GM23338 (cell line): ENCODE results near the gene BCKDHA. TPM values are rescaled to one million over a fixed set of nuclear protein-coding genes. Genes with fewer than 3 reads are reported as not detected.

Source experiments
- ATAC-seq: fragments of 200-7000 bp; cut with Tn5 transposase; 3 replicates; pipeline ENCODE4 v1.9.1; 2020
- DNase-seq: peaks from one replicate; pipeline ENCODE4 v3.0.0-alpha.2; 2015; ENCODE audit warnings: low spot score
- H2AFZ ChIP-seq: fragments of 200-600 bp; sonication (generic); 2 replicates; pipeline ENCODE4 v1.8.0; 2016; ENCODE audit warnings: antibody characterized with exemption, mild to moderate bottlenecking, moderate library complexity
- H3F3A ChIP-seq: fragments of 200-600 bp; sonication (generic); replicated peaks from 2 replicates; pipeline ENCODE4 v1.8.0; 2017; ENCODE audit warnings: antibody characterized with exemption, mixed run types, low read depth
- H3K27ac ChIP-seq: fragments of 200-600 bp; sonication (generic); 2 replicates; pipeline ENCODE4 v1.6.1; 2016; ENCODE audit warnings: low read depth
- H3K27me3 ChIP-seq: fragments of 200-600 bp; sonication (generic); 2 replicates; pipeline ENCODE4 v1.8.0; 2016; ENCODE audit warnings: mild to moderate bottlenecking, mixed run types, moderate library complexity; ENCODE audit not compliant: insufficient read depth
- H3K36me3 ChIP-seq: fragments of 200-600 bp; sonication (generic); 2 replicates; pipeline ENCODE4 v1.8.0; 2016; ENCODE audit warnings: mild to moderate bottlenecking; ENCODE audit not compliant: insufficient read depth
- H3K4me1 ChIP-seq: fragments of 200-600 bp; sonication (generic); 2 replicates; pipeline ENCODE4 v1.8.0; 2016; ENCODE audit warnings: mild to moderate bottlenecking, moderate library complexity; ENCODE audit not compliant: insufficient read depth
- H3K4me2 ChIP-seq: fragments of 200-600 bp; sonication (generic); 2 replicates; pipeline ENCODE4 v1.7.1; 2017; ENCODE audit warnings: mixed run types
- H3K4me3 ChIP-seq: fragments of 200-600 bp; sonication (generic); 2 replicates; pipeline ENCODE4 v1.6.1; 2016; ENCODE audit warnings: mixed run types
- H3K79me2 ChIP-seq: fragments of 200-600 bp; sonication (generic); replicated peaks from 2 replicates; pipeline ENCODE4 v1.8.0; 2017; ENCODE audit warnings: mild to moderate bottlenecking; ENCODE audit not compliant: insufficient read depth
- H3K9me2 ChIP-seq: fragments of 200-600 bp; sonication (generic); 2 replicates; pipeline ENCODE4 v1.8.0; 2017; ENCODE audit not compliant: insufficient read depth
- H4K20me1 ChIP-seq: fragments of 200-600 bp; sonication (generic); replicated peaks from 2 replicates; pipeline ENCODE4 v1.8.0; 2017; ENCODE audit warnings: mild to moderate bottlenecking; ENCODE audit not compliant: insufficient read depth
- H3K27ac Mint-ChIP-seq: 2 replicates; pipeline ENCODE4 v1.8.0; 2020; ENCODE audit warnings: inconsistent platforms, mild to moderate bottlenecking, moderate library complexity, mixed read lengths
- H3K27me3 Mint-ChIP-seq: 3 replicates; pipeline ENCODE4 v1.8.0; 2022; ENCODE audit warnings: low read depth, mild to moderate bottlenecking, moderate library complexity, mixed read lengths, inconsistent platforms; ENCODE audit not compliant: insufficient read depth, poor library complexity
- H3K36me3 Mint-ChIP-seq: 3 replicates; pipeline ENCODE4 v1.8.0; 2021; ENCODE audit warnings: low read depth, mild to moderate bottlenecking, inconsistent platforms, moderate library complexity, mixed read lengths
- H3K4me1 Mint-ChIP-seq: 3 replicates; pipeline ENCODE4 v1.8.0; 2020; ENCODE audit warnings: mild to moderate bottlenecking, inconsistent platforms, mixed read lengths
- H3K4me3 Mint-ChIP-seq: 3 replicates; pipeline ENCODE4 v1.8.0; 2021; ENCODE audit warnings: moderate library complexity, mild to moderate bottlenecking, inconsistent platforms, mixed read lengths
- H3K9me3 Mint-ChIP-seq: 3 replicates; pipeline ENCODE4 v1.8.0; 2020; ENCODE audit warnings: moderate library complexity, mild to moderate bottlenecking, inconsistent platforms, mixed read lengths
- EZH2 ChIP-seq: fragments of 200-600 bp; sonication (generic); IDR thresholded peaks from one replicate; pipeline ENCODE4 v1.8.0; 2017; ENCODE audit warnings: antibody characterized with exemption, mild to moderate bottlenecking, low read depth; ENCODE audit not compliant: unreplicated experiment
- EZH2phosphoT487 ChIP-seq: fragments of 200-600 bp; sonication (generic); IDR thresholded peaks from one replicate; pipeline ENCODE4 v1.8.1; 2018; ENCODE audit warnings: antibody characterized with exemption; ENCODE audit not compliant: unreplicated experiment
- JUNB ChIP-seq: IDR thresholded peaks from one replicate; pipeline ENCODE4 v1.6.1; 2016; ENCODE audit warnings: antibody characterized with exemption; ENCODE audit not compliant: unreplicated experiment
- NANOG ChIP-seq: IDR thresholded peaks from 2 replicates; pipeline ENCODE4 v1.6.1; 2016; ENCODE audit warnings: antibody characterized with exemption, borderline replicate concordance
- POLR2AphosphoS5 ChIP-seq: IDR thresholded peaks from 2 replicates; pipeline ENCODE4 v1.6.1; 2016; ENCODE audit warnings: antibody characterized with exemption, low read depth
- STAT1 ChIP-seq: IDR thresholded peaks from one replicate; pipeline ENCODE4 v1.6.1; 2016; ENCODE audit warnings: antibody characterized with exemption; ENCODE audit not compliant: unreplicated experiment
- ZNF114 ChIP-seq: fragments of 250-450 bp; sonication (Bioruptor Pico); IDR thresholded peaks from 2 replicates; pipeline ENCODE4 v1.5.0; 2020; ENCODE audit warnings: mild to moderate bottlenecking, moderate library complexity
- ZNF331 ChIP-seq: fragments of 250-450 bp; sonication (Bioruptor Pico); IDR thresholded peaks from 2 replicates; pipeline ENCODE4 v1.5.0; 2020; ENCODE audit warnings: low read depth, mild to moderate bottlenecking, moderate library complexity
- long read RNA-seq: library from polyadenylated mRNA; unstranded; transcript quantifications from one replicate; pipeline ENCODE4 v2.0.0, GENCODE V29; 2020; ENCODE audit not compliant: unreplicated experiment
- polyA plus RNA-seq: library from polyadenylated mRNA; unstranded; fragments of >200 nt; fragmentation: Nextera tagmentation; extraction: Ambion mirVana; gene quantifications from 2 replicates; pipeline ENCODE4 v1.2.1, GENCODE V29; 2016
- total RNA-seq: library from RNA; depleted of rRNA; stranded (reverse); fragments of >200 nt; shearing (Covaris generic); gene quantifications from 2 replicates; pipeline ENCODE4 v1.2.3, GENCODE V29; 2014; rRNA removed
- TF ChIP-seq, protein P1 (sequence below): fragments of 250-450 bp; sonication (Bioruptor Pico); IDR thresholded peaks from 2 replicates; pipeline ENCODE4 v1.5.0; 2020; ENCODE audit warnings: mild to moderate bottlenecking, moderate library complexity
- TF ChIP-seq, protein P2 (sequence below), 2 experiments: fragments of 200-600 bp in 1 of 2; sonication (generic) in 1 of 2; conservative IDR thresholded peaks; 2 replicates each; pipeline versions ENCODE4 v1.5.1 to v1.6.1; 2016 to 2017; ENCODE audit warnings: antibody characterized with exemption in 2 of 2, low read depth in 2 of 2, mild to moderate bottlenecking in 2 of 2, moderate library complexity in 1 of 2
- TF ChIP-seq, protein P3 (sequence below): IDR thresholded peaks from one replicate; pipeline ENCODE4 v1.6.1; 2018; ENCODE audit warnings: antibody characterized with exemption; ENCODE audit not compliant: unreplicated experiment
- TF ChIP-seq, protein P4 (sequence below): IDR thresholded peaks from 2 replicates; pipeline ENCODE4 v1.6.1; 2016; ENCODE audit warnings: antibody characterized with exemption

The BCKDHA gene
- total RNA-seq (31.3 and 42.4 TPM in 2 replicates), polyA plus RNA-seq (14.2 and 15.0 TPM in 2 replicates)
- long read RNA-seq, transcript BCKDHA-201 (9 exons, 2,103 nt), result major isoform, 48 of 62 reads
- long read RNA-seq, partial matches to known transcripts, result 8 of 62 reads
- long read RNA-seq, other reads (novel, unspliced or antisense), result 6 of 62 reads

DNA sequence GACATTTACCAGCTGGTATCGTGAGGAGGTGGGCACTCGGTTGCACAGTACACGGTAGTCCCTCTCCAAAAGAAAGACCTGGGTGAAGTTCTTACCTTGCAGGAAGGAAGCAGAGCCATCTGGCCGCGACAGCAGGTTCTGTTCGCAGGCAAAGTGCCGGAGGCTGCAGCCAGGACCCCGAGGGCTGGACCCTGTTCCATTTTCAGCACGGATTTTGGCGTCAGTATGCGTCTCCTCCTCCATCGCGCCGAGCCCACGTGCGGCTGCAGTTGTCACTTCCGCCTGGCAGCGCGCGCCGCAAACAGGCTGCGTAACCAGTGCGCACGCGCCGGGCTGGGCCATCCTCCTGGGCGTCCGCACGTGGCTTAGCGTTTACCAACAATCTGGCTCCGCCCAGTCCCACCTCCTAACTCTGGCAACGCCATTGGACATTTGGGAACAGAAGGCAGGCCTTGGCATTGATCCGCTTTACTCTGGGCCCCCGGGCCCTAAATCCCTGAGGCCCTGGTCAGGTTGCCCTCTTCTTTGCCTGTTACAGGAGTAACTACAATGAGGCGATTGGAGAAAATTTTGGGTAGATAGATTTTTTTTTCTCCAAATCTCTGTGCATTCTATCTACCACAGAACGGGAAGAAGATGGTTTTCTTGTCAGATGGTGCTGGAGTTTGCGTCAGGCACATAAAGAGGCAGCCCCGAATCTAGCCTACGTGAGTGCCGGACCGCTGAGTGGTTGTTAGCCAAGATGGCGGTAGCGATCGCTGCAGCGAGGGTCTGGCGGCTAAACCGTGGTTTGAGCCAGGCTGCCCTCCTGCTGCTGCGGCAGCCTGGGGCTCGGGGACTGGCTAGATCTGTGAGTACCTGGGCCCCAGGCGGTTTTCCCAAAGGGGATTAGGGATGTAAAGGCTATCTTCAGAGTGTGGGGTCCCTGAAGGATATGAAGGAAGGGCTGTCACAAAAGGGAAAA lies at the start of gene BCKDHA, which contains the start of gene EXOSC5:
TSS of gene BCKDHA (plus strand) at position 733 of the 964 bp plus-strand sequence. CDS start at position 743, 10 bp downstream.
TSS of gene EXOSC5 (minus strand) at position 274 of the 964 bp plus-strand sequence. CDS start at position 243, 31 bp downstream.
- Histone ChIP-seq H3K79me2 (peaks cover 35% of the 10 kb centered on the region), H2AFZ (peak within 1 kb of the TSS; percentile 35; the same call in 1 of the 2 replicates), H3K36me3 (no peaks in the 10 kb centered on the region), H3F3A (no peaks in the 10 kb centered on the region), H3K4me1 (peaks cover 12% of the 10 kb centered on the region; the same call in 1 of the 2 replicates), H3K9me2 (no peaks in the 10 kb centered on the region), H4K20me1 (peaks cover 7% of the 10 kb centered on the region), H3K4me2 (peak within 1 kb of the TSS; percentile 83), H3K27ac (peak within 1 kb of the TSS; percentile 68), H3K27me3 (no peaks in the 10 kb centered on the region), H3K4me3 (peak within 1 kb of the TSS; percentile 80)
- Mint-ChIP-seq H3K27ac (peak within 1 kb of the TSS; percentile 100), H3K9me3 (no peaks in the 10 kb centered on the region), H3K4me1 (peaks cover 19% of the 10 kb centered on the region), H3K27me3 (peaks cover 6% of the 10 kb centered on the region), H3K36me3 (peaks cover 9% of the 10 kb centered on the region), H3K4me3 (peak within 1 kb of the TSS; percentile 98)
- ATAC-seq, result peak; percentile 98
- DNase-seq, result peak; percentile 100
- TF ChIP-seq ZNF331 (CRISPR knock-in tag) (no peak), POLR2AphosphoS5 (peak; percentile 60), NANOG (no peak), EZH2phosphoT487 (no peak), EZH2 (no peak), STAT1 (no peak), JUNB (no peak), ZNF114 (no peak)
- TF ChIP-seq, protein P1, sequence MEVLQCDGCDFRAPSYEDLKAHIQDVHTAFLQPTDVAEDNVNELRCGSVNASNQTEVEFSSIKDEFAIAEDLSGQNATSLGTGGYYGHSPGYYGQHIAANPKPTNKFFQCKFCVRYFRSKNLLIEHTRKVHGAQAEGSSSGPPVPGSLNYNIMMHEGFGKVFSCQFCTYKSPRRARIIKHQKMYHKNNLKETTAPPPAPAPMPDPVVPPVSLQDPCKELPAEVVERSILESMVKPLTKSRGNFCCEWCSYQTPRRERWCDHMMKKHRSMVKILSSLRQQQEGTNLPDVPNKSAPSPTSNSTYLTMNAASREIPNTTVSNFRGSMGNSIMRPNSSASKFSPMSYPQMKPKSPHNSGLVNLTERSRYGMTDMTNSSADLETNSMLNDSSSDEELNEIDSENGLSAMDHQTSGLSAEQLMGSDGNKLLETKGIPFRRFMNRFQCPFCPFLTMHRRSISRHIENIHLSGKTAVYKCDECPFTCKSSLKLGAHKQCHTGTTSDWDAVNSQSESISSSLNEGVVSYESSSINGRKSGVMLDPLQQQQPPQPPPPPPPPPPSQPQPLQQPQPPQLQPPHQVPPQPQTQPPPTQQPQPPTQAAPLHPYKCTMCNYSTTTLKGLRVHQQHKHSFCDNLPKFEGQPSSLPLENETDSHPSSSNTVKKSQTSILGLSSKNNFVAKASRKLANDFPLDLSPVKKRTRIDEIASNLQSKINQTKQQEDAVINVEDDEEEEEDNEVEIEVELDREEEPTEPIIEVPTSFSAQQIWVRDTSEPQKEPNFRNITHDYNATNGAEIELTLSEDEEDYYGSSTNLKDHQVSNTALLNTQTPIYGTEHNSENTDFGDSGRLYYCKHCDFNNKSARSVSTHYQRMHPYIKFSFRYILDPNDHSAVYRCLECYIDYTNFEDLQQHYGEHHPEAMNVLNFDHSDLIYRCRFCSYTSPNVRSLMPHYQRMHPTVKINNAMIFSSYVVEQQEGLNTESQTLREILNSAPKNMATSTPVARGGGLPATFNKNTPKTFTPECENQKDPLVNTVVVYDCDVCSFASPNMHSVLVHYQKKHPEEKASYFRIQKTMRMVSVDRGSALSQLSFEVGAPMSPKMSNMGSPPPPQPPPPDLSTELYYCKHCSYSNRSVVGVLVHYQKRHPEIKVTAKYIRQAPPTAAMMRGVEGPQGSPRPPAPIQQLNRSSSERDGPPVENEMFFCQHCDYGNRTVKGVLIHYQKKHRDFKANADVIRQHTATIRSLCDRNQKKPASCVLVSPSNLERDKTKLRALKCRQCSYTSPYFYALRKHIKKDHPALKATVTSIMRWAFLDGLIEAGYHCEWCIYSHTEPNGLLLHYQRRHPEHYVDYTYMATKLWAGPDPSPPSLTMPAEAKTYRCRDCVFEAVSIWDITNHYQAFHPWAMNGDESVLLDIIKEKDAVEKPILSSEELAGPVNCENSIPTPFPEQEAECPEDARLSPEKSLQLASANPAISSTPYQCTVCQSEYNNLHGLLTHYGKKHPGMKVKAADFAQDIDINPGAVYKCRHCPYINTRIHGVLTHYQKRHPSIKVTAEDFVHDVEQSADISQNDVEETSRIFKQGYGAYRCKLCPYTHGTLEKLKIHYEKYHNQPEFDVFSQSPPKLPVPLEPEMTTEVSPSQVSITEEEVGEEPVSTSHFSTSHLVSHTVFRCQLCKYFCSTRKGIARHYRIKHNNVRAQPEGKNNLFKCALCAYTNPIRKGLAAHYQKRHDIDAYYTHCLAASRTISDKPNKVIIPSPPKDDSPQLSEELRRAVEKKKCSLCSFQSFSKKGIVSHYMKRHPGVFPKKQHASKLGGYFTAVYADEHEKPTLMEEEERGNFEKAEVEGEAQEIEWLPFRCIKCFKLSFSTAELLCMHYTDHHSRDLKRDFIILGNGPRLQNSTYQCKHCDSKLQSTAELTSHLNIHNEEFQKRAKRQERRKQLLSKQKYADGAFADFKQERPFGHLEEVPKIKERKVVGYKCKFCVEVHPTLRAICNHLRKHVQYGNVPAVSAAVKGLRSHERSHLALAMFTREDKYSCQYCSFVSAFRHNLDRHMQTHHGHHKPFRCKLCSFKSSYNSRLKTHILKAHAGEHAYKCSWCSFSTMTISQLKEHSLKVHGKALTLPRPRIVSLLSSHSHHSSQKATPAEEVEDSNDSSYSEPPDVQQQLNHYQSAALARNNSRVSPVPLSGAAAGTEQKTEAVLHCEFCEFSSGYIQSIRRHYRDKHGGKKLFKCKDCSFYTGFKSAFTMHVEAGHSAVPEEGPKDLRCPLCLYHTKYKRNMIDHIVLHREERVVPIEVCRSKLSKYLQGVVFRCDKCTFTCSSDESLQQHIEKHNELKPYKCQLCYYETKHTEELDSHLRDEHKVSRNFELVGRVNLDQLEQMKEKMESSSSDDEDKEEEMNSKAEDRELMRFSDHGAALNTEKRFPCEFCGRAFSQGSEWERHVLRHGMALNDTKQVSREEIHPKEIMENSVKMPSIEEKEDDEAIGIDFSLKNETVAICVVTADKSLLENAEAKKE (CRISPR knock-in tag), result no peak
- TF ChIP-seq, protein P2, sequence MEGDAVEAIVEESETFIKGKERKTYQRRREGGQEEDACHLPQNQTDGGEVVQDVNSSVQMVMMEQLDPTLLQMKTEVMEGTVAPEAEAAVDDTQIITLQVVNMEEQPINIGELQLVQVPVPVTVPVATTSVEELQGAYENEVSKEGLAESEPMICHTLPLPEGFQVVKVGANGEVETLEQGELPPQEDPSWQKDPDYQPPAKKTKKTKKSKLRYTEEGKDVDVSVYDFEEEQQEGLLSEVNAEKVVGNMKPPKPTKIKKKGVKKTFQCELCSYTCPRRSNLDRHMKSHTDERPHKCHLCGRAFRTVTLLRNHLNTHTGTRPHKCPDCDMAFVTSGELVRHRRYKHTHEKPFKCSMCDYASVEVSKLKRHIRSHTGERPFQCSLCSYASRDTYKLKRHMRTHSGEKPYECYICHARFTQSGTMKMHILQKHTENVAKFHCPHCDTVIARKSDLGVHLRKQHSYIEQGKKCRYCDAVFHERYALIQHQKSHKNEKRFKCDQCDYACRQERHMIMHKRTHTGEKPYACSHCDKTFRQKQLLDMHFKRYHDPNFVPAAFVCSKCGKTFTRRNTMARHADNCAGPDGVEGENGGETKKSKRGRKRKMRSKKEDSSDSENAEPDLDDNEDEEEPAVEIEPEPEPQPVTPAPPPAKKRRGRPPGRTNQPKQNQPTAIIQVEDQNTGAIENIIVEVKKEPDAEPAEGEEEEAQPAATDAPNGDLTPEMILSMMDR (conservative IDR thresholded peaks at IDR 0.05; ENCODE audit: low read depth in 2 of 2), result no peak
- TF ChIP-seq, protein P3, sequence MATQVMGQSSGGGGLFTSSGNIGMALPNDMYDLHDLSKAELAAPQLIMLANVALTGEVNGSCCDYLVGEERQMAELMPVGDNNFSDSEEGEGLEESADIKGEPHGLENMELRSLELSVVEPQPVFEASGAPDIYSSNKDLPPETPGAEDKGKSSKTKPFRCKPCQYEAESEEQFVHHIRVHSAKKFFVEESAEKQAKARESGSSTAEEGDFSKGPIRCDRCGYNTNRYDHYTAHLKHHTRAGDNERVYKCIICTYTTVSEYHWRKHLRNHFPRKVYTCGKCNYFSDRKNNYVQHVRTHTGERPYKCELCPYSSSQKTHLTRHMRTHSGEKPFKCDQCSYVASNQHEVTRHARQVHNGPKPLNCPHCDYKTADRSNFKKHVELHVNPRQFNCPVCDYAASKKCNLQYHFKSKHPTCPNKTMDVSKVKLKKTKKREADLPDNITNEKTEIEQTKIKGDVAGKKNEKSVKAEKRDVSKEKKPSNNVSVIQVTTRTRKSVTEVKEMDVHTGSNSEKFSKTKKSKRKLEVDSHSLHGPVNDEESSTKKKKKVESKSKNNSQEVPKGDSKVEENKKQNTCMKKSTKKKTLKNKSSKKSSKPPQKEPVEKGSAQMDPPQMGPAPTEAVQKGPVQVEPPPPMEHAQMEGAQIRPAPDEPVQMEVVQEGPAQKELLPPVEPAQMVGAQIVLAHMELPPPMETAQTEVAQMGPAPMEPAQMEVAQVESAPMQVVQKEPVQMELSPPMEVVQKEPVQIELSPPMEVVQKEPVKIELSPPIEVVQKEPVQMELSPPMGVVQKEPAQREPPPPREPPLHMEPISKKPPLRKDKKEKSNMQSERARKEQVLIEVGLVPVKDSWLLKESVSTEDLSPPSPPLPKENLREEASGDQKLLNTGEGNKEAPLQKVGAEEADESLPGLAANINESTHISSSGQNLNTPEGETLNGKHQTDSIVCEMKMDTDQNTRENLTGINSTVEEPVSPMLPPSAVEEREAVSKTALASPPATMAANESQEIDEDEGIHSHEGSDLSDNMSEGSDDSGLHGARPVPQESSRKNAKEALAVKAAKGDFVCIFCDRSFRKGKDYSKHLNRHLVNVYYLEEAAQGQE, result no peak
- TF ChIP-seq, protein P4, sequence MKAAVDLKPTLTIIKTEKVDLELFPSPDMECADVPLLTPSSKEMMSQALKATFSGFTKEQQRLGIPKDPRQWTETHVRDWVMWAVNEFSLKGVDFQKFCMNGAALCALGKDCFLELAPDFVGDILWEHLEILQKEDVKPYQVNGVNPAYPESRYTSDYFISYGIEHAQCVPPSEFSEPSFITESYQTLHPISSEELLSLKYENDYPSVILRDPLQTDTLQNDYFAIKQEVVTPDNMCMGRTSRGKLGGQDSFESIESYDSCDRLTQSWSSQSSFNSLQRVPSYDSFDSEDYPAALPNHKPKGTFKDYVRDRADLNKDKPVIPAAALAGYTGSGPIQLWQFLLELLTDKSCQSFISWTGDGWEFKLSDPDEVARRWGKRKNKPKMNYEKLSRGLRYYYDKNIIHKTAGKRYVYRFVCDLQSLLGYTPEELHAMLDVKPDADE, result no peak
